Pons (tissue), 1 donor: Measurements from ENCODE around the gene TEKT3.

Source experiments
- DNase-seq: peaks from one replicate; pipeline ENCODE4 v3.0.0-alpha.2; 2016; ENCODE audit warnings: low spot score

The TEKT3 gene

GRCh38 chr17:15350777-15351477 is 9.5 kb upstream of the TEKT3 start:
- DNase-seq = no peak

DNA sequence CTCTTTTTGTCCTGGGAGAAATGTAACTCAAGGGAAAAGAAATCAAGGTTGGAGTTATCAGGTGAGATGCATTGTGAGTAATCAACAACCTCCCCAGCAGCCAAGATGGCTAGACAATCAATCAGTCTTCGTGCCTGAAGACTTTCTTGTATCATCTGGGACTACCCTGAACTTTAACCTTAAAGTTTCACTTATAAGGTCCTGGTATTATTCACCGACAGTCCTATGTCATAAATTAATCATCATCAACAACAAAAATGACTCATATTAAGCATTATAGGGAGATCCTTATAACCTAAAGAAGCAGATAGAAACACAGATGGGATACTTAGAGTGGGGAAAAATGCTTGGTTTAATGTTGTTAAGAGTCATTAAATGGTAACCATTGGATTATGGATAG is 7.7 kb upstream of the TEKT3 start:
- DNase-seq = no peak

DNA sequence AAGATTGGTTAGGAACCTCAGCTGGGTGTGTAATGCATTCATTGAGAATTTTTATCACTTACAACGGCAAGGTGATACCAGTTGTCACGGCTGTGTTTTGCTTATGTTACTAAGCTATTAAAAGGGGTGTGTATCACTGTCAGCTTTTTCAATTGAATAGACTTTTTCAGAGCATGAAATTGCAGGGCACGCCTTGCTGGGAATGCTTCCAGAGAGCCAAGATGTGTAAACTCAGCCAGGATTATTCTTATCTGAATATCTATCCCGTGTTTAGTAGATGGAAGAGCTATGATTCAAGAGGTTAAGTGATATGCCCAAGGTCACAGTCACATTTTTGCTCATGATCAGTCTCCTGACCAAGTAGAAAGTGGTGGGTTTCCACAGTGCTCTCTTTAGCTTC is 6.6 kb upstream of the TEKT3 start:
- DNase-seq = no peak

DNA sequence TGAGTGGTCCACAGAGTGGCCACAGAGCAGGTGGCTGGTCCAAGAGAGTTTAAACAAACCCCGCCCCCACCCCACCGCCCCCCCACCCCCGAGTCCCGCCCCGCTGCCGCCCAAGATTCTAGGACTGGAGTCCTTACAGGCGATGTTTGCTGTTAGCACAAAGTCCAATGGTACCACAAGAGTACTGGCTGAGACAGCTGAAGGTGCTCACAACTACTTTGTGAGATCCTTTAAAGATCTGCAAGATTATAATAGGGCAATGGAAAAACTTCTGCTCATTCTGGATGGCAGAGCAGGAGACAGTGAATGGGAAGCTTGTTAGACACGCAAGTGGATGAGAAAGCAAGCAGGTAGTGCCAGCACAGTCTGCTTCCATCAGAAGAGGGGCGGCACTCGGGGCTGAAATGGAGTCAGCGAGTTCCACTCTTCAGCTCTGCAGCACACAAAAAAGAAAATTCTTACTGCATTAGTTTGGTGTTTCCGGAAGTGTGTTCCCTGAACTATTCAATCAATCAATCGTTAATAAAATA is 4.7 kb upstream of the TEKT3 start:
- no peak for DNase-seq

DNA sequence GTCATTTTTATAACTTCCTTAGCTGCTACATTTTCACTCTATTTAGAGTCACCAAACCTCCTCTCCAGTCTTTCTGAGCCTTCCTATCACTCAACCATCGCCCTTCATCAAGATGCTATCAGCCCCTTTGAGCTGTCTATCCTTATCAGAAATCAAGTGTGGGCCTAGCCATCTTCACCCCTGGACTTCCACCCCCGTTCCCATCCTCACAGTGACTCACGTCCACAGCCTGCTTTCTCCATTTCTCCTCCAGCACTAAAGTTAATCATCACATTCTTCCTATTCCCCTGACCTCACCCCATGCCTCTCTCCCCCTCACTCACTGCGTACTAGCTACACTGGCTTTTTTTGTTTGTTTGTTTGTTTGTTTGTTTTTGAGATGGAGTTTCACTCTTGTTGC is 2.4 kb upstream of the TEKT3 start:
- no peak for DNase-seq

DNA sequence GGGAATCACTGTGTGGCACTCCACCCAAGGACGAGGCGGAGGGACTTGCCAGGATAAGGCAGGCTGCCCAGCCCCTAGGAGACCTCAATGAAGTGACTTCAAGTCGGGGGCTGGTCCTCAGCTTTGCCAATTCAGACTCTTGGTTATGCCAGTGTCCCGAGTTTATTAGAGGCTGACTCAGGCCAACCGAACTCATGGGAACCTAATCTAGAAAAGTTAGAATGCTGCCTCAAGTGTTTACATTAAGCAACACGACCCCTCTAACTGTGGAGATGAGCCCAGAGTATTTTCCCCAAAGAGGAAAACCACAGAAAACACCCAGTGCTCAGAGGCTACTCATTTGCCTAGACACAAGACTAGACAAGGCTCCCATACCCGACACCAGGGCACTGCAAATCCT is 1.1 kb upstream of the TEKT3 start:
- no peak for DNase-seq

- no peak for DNase-seq
These were observed 569 bp upstream of the TEKT3 start for GRCh38 chr17:15341966-15342365.

- no peak for DNase-seq
These were observed 431 bp downstream of the TEKT3 start for GRCh38 chr17:15340966-15341365.

DNA sequence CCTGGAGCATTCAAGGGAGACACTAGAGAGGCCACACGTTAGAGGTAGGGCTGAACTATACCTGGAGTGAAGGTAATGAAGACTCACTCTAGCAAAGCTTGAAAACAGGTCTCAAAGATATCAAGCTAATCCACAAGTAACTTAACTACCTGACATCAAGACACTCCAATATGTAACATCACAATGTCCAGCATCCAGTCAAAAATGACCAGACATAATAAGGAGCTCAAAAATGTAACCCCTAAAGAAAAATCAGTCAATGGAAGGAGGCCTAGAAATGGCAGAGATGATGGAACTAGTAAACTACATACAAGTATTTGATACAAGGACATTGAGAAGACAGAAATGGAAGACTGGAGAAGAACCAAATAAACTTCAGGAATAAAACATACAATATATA is 6.0 kb downstream of the TEKT3 start:
- no peak for DNase-seq

DNA sequence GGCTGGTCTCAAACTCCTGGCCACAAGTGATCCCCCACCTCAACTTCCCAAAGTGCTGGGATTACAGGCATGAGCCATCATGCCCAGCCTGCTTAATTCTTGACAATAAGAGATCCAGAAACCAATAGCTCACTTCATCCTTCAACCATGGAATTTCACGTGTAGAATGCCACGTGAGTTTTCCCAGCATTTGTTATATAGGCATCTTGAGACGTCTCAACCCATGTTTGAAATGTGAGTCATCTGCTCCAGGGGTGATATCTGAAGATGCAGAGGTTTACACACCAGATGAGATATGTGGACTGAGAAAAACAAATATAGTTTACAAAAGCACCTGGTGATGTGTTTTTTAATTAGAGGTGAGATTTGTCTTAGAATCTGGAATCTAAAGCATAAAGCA is 7.1 kb downstream of the TEKT3 start:
- no peak for DNase-seq

- DNase-seq = no peak
These were observed 9.1 kb downstream of the TEKT3 start for GRCh38 chr17:15332338-15332737.

GRCh38 chr17:15323131-15323530 is 18.3 kb downstream of the TEKT3 start:
- DNase-seq = no peak

GRCh38 chr17:15321556-15322251 is 19.7 kb downstream of the TEKT3 start:
- DNase-seq = no peak

DNA sequence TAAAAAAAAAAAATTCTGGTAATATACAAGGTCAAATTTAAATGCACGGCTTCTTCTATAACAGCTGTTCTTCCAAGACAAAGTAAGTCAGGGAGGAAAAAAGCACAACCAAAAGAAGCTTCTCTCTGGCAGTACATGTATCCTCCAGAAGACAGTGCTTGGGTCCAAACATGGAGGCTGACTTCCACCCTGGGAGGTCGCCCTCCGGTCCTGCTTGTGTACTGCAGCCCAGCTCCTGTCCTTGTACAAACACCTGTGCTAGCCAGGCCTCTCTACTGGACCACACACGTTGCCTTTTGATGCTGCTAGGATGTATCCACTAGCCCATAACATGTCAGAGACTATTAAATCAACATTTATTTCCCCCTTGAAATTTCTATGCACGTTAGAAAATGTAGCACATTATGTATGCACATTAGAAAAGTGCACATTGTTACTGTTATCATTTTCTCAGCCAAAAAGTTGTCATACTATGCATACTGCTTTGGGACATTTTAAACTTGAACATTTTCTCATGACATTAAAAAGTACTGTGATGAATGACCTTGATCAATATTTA is 21.9 kb downstream of the TEKT3 start:
- no peak for DNase-seq

- DNase-seq = no peak
These were observed 29.4 kb downstream of the TEKT3 start for GRCh38 chr17:15311996-15312395.

DNA sequence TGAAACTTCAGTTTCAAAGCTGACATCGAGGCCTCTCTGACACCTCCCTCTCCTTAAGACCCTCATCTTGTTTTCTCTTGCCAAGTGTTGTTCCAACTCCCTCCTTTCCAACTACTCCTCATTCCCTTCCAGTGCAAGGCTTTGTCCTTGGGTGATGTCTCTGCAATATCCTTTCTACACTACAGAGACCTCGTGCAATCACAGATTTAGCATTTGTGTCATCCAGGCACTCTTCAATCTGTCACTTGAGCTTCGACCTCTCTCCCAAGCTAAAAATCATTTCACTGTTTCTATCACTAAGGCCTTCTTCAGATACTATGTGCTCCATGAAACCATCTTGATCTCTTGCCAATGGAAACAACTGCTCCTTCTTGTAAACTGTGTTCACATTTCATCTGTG is 31.6 kb downstream of the TEKT3 start:
- no peak for DNase-seq

DNA sequence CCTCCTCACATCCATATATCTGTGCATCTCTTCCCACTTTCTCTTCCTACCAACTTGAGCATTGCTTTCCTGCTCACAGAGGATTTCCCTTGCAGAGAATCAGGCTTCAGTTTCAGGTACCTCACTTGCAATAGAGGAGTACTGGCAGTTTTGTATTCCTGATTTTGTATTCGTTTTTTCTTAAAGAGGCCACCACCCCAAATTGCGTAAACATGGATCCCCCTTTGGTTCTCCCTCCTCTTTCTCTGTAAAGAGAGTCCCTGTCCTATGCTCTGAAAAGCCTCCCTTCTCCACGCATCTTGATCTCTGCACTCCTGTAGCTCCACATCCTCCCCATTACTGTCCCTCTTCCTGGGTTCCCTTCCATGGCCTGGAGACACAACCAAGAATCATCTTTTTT is 32.2 kb downstream of the TEKT3 start:
- no peak for DNase-seq

DNA sequence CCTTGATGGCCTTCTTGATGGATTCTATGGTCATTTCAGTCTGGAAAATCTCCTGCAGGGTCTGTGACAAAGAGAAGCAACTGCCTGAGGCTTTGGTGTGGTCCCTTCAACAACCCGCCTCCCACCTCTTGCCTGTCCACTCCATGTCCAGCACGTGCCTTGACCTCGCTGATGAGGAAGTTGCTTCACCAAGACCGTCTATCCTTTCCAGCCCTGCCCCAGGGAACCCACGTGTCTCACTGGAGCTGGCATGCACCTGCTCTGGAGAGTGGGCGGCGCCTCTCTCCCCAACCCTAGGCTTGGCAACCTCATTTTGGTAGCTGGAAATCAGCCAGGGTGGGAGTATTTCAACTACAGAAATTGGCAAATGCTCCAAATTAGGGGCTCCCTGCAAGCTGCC is 32.6 kb downstream of the TEKT3 start:
- DNase-seq = no peak

DNA sequence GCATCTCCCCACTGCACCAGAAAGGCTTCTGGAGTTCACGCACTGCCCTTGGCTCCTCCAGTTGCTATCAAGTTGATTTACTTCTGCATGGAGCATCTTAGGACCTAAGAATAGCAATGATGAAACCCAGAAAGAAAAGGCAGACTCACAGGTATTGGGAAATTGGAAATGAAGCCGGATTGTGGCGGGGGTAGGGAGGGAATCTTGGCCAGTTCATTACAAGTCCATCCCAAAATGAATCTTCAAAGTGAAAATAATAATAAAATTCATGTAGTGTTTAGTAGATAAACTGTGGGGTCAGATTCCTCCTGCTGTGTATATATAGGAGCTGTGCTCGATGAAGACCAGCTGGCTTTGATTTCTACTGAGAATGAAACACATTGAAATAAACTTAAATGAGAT is 33.7 kb downstream of the TEKT3 start:
- no peak for DNase-seq

- no peak for DNase-seq
These were observed 37.5 kb downstream of the TEKT3 start for GRCh38 chr17:15303851-15304250.

DNA sequence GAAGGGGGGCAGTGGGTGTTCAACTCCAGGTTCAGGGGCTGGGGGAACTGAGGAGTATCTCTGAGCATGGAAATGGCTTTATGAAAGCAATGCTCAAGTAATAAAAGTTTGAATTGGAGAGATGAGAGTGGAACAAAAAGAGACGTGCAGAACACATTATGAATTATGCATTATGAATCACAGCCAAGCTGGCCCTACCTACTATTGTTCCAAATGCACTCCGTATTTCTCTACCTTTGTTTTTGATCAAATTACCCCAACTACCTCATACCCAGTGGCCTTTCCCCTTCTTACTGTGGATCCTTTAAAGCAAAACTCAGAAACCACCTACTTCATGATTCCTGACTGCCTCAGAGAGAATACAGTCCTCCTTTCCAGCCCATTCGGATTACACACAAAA is 38.1 kb downstream of the TEKT3 start:
- DNase-seq = no peak

- no peak for DNase-seq
These were observed 39.6 kb downstream of the TEKT3 start for GRCh38 chr17:15301845-15302244.

- DNase-seq = no peak
These were observed 43.2 kb downstream of the TEKT3 start for GRCh38 chr17:15298176-15298575.
